Lung (tissue), 12 donors: Measurements from ENCODE around the gene CERK. TPM values are rescaled to one million over a fixed set of nuclear protein-coding genes. Genes with fewer than 3 reads are reported as not detected.
A peak's percentile ranks its signal among the peaks of the same experiment; 100 is the strongest.

Source experiments
- ATAC-seq: fragments of 200-7000 bp; cut with Tn5 transposase; one replicate; pipeline ENCODE4 v1.9.1; 2020; ENCODE audit warnings: moderate number of reproducible peaks; ENCODE audit not compliant: insufficient read depth, low FRiP score
- DNase-seq, 3 donors: peaks; one replicate each; pipeline ENCODE4 v3.0.0-alpha.2; 2013 to 2017
- H3K27ac ChIP-seq, 2 donors: one replicate each; pipeline ENCODE4 v1.5.1; 2013; ENCODE audit warnings: mild to moderate bottlenecking in 2 of 2, moderate library complexity in 2 of 2, control low read depth in 1 of 2, inconsistent platforms in 1 of 2, low read depth in 1 of 2, low read length in 1 of 2
- H3K27me3 ChIP-seq, 3 donors: one replicate each; pipeline ENCODE4 v1.5.1; 2013; ENCODE audit warnings: low read length in 2 of 3; ENCODE audit not compliant: control insufficient read depth in 3 of 3, insufficient read depth in 3 of 3
- H3K36me3 ChIP-seq, 4 donors: one replicate each; pipeline ENCODE4 v1.5.1; 2013; ENCODE audit warnings: low read length in 4 of 4, mild to moderate bottlenecking in 1 of 4, moderate library complexity in 1 of 4; ENCODE audit not compliant: control insufficient read depth in 4 of 4, insufficient read depth in 4 of 4
- H3K4me1 ChIP-seq, 5 donors: one replicate each; pipeline ENCODE4 v1.5.1; 2013; ENCODE audit warnings: low read length in 5 of 5, mild to moderate bottlenecking in 2 of 5, moderate library complexity in 1 of 5; ENCODE audit not compliant: control insufficient read depth in 5 of 5, insufficient read depth in 5 of 5
- H3K4me3 ChIP-seq: one replicate; pipeline ENCODE4 v1.5.1; 2013; ENCODE audit warnings: mild to moderate bottlenecking, control low read depth, moderate library complexity
- H3K9ac ChIP-seq, 2 donors: one replicate each; pipeline ENCODE4 v1.5.1; 2013; ENCODE audit warnings: low read length in 2 of 2, control low read depth in 1 of 2; ENCODE audit not compliant: insufficient read depth in 1 of 2
- H3K9me3 ChIP-seq, 4 donors: one replicate each; pipeline ENCODE4 v1.5.1; 2013; ENCODE audit warnings: low read length in 3 of 4, mild to moderate bottlenecking in 1 of 4, moderate library complexity in 1 of 4; ENCODE audit not compliant: control insufficient read depth in 4 of 4, insufficient read depth in 3 of 4
- WGBS, 2 donors: extraction: QIAGEN DNeasy Blood & Tissue Kit; methylation state at CpG; one replicate each; pipeline ENCODE4 v1.1.7; 2013; 5-methylcytosine and 5-hydroxymethylcytosine counted together
- polyA plus RNA-seq, 2 donors: library from polyadenylated mRNA; stranded (reverse); fragments of 200-250 nt; gene quantifications; one replicate each; pipeline ENCODE4 v1.2.1, GENCODE V29; 2013
- total RNA-seq, 2 donors: library from RNA; depleted of rRNA in 1 of 2; stranded (reverse); fragments of >200 nt in 1 of 2; gene quantifications; one replicate each; pipeline ENCODE4 v1.2.1, GENCODE V29; 2014 to 2021
- TF ChIP-seq, protein P1 (sequence below): IDR thresholded peaks from 2 replicates; pipeline ENCODE4 v1.5.1; 2012; ENCODE audit warnings: mild to moderate bottlenecking; ENCODE audit errors: control extremely low read depth, extremely low read depth
- donor health status: control.
- donor health status: control.
- donor health status: Bipolar disorder and iron deficiency.
- donor health status: healthy.
- donor health status: DM: yes; HTN: yes; CAD: no.

Gene CERK
- total and polyA plus RNA-seq, 4 donors: 12.1 to 36.2 (median 31.7) TPM

DNA sequence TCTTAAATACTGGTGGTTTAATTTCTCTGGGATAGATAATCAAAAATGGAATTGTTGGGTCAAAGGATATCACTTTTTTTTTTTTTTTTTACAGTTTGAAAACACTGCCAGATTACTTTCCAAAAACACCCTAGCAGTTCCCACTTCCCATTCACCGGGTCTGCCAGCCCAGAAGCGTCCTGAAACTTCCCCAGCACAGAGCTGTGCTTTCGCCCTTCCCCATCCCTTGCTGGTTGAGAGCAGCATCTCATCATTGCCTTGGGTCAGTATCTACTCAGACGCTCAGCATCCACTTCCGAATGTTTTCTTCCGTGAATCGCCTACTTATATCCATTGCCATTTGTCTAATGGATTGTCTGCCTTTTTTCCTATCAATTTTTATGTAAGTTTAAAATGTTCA is 5.5 kb downstream of the CERK start:
- H3K27ac ChIP-seq: no peak overlapping the region
- peaks cover 16 to 43% (median 28%) of the 10 kb centered on the region in 5 donors for H3K4me1 ChIP-seq
- no peaks in the 10 kb centered on the region for H3K27me3 ChIP-seq
- no peak for ATAC-seq
- WGBS, 2 donors: 71 to 82% methylated on average over 7 of the region's 7 CpGs
- no peak for DNase-seq
- TF ChIP-seq, protein P1, sequence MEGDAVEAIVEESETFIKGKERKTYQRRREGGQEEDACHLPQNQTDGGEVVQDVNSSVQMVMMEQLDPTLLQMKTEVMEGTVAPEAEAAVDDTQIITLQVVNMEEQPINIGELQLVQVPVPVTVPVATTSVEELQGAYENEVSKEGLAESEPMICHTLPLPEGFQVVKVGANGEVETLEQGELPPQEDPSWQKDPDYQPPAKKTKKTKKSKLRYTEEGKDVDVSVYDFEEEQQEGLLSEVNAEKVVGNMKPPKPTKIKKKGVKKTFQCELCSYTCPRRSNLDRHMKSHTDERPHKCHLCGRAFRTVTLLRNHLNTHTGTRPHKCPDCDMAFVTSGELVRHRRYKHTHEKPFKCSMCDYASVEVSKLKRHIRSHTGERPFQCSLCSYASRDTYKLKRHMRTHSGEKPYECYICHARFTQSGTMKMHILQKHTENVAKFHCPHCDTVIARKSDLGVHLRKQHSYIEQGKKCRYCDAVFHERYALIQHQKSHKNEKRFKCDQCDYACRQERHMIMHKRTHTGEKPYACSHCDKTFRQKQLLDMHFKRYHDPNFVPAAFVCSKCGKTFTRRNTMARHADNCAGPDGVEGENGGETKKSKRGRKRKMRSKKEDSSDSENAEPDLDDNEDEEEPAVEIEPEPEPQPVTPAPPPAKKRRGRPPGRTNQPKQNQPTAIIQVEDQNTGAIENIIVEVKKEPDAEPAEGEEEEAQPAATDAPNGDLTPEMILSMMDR: no peak
- no peaks in the 10 kb centered on the region for H3K9me3 ChIP-seq
- H3K4me3 ChIP-seq: no peak overlapping the region
- no peak overlapping the region for H3K9ac ChIP-seq
- H3K36me3 ChIP-seq: peaks cover 0 to 10% (median 6%) of the 10 kb centered on the region in 4 donors

DNA sequence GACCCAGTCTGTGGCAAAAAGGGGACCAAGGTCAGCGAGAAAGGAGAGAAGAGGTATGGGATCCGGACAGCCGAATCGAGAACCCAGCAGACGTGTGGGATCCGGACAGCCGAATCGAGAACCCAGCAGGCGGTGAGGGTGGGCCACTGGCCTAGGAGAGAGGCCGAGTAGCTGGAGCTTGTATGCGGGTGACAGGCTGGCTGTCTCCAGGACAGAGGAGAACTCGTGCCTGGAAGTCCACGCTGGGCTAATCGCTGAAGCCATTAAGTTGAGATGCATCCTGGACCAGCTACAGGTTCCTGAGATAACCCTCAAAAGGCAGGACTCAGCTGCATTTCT is 6.0 kb downstream of the CERK start:
- H3K4me3 ChIP-seq: no peak overlapping the region
- no peaks in the 10 kb centered on the region for H3K27me3 ChIP-seq
- DNase-seq (no peak), ATAC-seq (no peak)
- 93 to 94% methylated on average over 14 of the region's 14 CpGs for WGBS, 2 donors
- peak overlapping the region; percentile 5 to 69 for H3K27ac ChIP-seq
- no peaks in the 10 kb centered on the region for H3K9me3 ChIP-seq
- peaks cover 0 to 10% (median 6%) of the 10 kb centered on the region in 4 donors for H3K36me3 ChIP-seq
- TF ChIP-seq, protein P1: no peak
- H3K4me1 ChIP-seq: peaks cover 16 to 43% (median 28%) of the 10 kb centered on the region in 5 donors
- no peak overlapping the region for H3K9ac ChIP-seq

DNA sequence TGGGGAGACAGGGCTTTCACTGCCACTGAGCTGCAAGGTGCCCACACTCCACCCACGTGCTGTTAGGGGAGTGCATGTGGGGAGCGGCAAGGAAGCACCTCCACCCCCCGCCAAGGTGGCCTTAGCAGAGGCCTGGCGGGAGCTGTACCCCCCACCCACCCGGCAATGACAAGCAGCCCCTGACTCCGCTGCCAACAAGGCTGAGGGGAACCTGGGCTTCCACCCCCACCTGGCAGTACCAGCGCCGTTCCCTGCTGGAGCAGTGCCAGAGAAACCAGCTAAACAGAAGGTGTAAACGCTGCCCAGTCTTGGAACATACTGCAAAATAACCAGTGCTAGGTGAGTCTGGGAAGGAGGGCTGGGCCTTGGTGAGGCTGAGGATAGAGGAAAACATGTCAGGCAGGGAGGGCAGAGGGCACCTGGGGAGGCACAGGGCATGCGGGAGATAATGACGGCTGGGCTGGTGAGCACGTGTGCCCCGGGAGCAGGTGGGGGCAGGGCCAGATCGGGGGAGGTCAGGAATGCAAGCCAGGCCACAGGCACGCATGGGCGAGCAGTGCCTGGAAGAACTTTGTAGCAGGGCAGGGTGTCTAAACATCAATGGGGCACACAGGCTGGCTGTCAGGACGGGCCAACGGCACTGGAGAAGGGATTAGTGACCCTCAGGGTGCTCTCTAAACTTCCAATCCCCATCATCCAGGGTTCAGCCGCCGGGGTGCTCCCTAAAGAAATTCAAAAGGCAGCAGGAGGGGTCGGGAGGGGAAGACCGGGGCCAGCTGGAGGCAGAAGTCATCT is 6.6 kb downstream of the CERK start:
- TF ChIP-seq, protein P1: no peak
- ATAC-seq: no peak
- no peak overlapping the region for H3K4me3 ChIP-seq
- no peak overlapping the region for H3K9ac ChIP-seq
- peaks cover 0 to 12% (median 6%) of the 10 kb centered on the region in 4 donors for H3K36me3 ChIP-seq
- peak overlapping the region; percentile 26 to 69 for H3K27ac ChIP-seq
- no peaks in the 10 kb centered on the region for H3K27me3 ChIP-seq
- DNase-seq: peak in 2 of 3 donors; percentile 33 to 50
- H3K4me1 ChIP-seq: peaks cover 14 to 39% (median 27%) of the 10 kb centered on the region in 5 donors
- 68 to 76% methylated on average over 22 of the region's 22 CpGs for WGBS, 2 donors
- H3K9me3 ChIP-seq: no peaks in the 10 kb centered on the region
